Non-pigmented ciliary epithelial cell (primary cell): Measurements from ENCODE around the gene SLC35E1.

Experiments
- DNase-seq: peaks from one replicate; pipeline ENCODE4 v3.0.0-alpha.2; 2010; ENCODE audit warnings: low read depth

SLC35E1 gene

GRCh38 chr19:16572332-16573211 lies at the start of gene SLC35E1:
Gene SLC35E1 (minus strand): TSS chr19:16572415. CDS start chr19:16572364, 51 bp downstream.
- DNase-seq: peak; percentile 60

GRCh38 chr19:16621165-16621800 lies 49.1 kb upstream of the SLC35E1 start:
- DNase-seq: no peak

DNA sequence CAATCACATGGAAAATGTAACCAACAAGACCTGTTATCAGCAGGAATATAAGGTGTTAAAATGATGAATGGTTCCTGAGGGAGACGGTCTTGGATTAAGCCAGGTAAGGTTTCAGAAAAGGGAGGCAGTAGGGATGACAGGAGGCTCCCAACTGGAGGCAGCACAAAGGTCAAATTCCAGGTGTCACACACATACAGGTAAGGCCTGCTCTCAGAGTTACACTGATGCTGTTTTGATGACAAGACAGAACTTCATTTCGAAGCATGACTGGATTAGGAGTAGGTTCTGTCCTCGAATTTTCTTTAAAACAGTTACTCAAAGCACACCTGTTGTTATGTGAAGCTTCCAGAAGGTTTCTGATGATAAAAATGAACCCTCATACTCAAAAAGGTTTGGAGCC lies 48.4 kb upstream of the SLC35E1 start:
- no peak for DNase-seq

DNA sequence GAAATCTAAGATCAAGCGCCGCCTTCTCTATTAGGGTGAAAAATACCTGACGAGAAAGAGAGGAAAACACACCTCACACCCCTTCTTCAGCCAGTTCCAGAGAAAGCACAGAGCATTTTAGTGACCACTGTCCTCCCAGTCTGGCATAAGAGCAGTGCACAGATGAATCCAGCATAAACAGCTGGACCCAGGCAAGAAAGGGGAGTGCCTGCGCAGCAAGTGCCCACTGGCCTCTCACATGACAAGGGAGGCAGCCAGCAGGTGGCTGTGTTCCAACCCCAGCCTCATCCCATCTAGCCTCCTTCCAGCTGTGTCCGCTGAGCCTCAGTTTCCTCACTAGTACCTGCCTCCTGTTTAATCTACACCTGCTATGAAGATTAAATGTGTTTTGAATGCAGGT lies 47.8 kb upstream of the SLC35E1 start:
- DNase-seq: no peak

DNA sequence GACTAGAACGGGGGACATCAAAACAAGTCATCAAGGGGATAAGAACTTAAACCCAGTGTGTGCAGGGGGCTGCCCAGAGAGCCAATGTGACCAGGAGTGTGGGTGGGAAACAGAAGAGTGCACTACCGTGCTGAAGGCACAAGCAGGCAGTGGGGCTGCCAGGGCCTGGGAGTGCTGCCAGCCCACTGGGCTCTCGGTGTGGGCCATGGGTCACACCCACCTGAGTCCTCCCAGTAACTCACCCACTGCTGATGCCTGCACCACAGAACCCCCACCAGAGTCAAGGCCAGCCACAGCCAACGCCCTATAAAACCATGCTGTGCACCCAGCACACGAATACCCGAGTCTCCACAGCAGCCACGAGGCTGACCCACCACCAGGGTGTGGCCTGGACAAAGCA lies 47.2 kb upstream of the SLC35E1 start:
- DNase-seq: no peak

GRCh38 chr19:16618248-16618647 lies 46.0 kb upstream of the SLC35E1 start:
- DNase-seq: no peak

DNA sequence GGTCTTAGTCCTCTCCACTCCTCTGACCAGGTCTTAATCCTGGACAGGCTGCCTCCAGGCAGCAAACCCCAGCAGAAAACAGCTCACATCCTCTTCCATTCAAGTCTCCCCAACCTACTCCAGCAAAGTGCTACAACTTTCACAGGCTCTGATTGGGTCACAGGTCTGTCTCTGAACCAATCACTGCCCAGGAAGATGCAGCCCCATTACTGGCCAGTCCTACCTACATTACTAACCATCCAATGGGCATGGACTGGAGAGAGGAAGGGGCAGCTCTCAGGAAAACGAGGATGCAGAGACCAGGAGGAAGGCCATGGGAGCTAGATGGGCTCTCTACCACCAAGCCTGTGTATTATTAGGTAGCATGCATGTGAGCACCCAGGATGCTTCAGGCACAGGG lies 43.6 kb upstream of the SLC35E1 start:
- DNase-seq: no peak

GRCh38 chr19:16614941-16615340 lies 42.7 kb upstream of the SLC35E1 start:
- DNase-seq: no peak

DNA sequence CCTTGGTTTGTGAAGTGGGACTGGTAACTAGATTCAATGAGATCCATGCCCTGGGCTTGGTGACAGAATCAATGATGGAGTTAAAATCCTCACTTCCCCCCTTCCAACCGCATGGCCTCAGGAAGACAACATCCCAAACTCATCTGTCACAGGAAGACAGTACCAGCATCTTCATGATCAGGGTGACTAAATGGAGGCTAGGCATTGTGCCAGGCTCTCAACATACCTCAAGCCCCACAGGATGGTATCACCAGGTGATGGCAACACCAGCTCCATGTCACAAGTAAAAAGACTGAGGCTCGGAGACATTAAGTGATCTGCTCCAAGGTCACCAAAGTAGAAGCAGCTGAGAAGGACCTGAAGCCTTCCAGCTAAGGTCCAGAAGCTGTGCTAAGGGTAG lies 41.6 kb upstream of the SLC35E1 start:
- no peak for DNase-seq

DNA sequence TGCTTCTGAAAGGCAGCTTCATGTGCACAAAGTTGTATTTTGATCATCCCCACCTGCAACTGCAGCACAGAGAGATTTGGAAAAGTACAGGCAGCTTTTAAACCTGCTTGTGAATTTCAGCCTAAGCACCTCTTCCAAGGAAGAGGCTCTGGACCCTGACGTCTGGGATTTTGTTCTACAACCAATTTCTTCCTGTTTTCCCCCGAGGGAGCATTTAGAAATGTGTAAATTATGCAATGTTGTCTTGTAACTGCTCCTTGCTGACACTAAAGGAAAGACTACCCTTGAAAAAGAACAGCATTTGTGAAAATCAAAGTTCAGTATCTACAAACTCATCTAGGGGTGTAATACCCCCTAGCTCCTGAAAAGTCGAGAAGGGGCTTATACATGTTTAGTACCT lies 40.4 kb upstream of the SLC35E1 start:
- DNase-seq: no peak

- no peak for DNase-seq
These were observed 38.9 kb upstream of the SLC35E1 start for GRCh38 chr19:16611121-16611520.

- DNase-seq: no peak
These were observed 37.4 kb upstream of the SLC35E1 start for GRCh38 chr19:16609511-16610200.

DNA sequence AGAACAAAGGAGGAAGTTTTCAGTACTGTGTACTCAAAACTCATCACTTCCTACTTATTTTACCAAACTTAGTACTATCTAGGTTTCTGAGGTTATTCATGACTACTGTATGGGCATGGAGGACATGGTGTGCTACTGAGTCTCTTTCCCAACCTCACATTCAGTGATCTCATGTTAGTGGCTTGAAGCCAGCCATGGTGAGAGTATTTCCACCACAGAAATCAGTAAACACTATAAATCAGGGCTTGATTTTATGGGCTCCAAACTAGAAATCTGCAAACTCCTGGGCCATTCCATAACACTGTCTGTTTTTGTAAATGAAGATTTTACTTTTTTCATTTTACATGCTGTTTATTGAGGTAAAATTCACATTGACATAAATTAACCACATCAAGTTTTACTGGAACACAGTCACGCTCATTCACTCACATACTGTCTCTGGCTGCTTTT lies 36.1 kb upstream of the SLC35E1 start:
- peak; percentile 67 for DNase-seq

- no peak for DNase-seq
These were observed 35.6 kb upstream of the SLC35E1 start for GRCh38 chr19:16607819-16608218.

DNA sequence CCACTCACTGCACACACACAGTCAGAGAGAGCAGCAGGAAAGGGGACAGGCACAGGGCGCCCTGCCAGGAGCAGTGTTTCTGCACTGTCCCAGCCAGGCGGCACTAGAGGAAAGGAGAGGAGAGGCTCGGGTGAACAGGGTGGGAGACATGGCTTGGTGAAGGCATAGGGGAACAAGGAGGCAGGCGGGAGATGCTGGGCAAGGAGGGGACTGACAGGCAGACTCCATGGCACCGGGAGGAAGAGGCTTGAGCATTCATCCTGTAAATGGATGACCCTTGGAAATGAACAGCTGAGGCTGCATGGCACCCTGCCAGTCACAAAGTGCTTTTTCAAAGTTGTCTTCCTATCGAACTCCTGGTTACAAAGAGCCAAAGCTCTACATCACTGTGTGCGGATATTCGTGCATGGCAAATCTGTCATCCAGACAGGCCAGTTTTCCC lies 33.4 kb upstream of the SLC35E1 start:
- DNase-seq: no peak

DNA sequence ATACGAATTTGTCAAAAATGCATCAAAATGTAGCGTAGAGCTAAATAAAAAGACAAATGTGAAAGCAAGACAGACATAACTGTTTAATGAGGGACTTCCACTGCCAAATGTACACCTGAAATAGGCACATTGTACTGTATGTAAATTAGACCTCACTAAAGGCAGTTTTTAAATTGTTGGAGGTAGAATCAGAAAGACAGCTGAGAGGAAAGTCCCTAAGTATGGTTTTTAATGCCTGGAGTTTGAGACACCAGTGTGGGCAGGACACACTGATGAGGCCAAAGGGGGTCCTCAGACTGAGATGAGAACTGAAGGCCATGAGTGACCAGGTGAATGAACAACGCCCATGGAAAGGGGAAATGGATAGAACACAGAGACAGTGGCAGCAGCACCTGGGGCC lies 32.9 kb upstream of the SLC35E1 start:
- DNase-seq: no peak

- DNase-seq: no peak
These were observed 32.4 kb upstream of the SLC35E1 start for GRCh38 chr19:16604615-16605014.

GRCh38 chr19:16603090-16603489 lies 30.9 kb upstream of the SLC35E1 start:
- no peak for DNase-seq

GRCh38 chr19:16601378-16602052 lies 29.3 kb upstream of the SLC35E1 start:
- DNase-seq: no peak

GRCh38 chr19:16600824-16601223 lies 28.6 kb upstream of the SLC35E1 start:
- no peak for DNase-seq

GRCh38 chr19:16599655-16600346 lies 27.6 kb upstream of the SLC35E1 start:
- no peak for DNase-seq

- no peak for DNase-seq
These were observed 26.6 kb upstream of the SLC35E1 start for GRCh38 chr19:16598848-16599247.
